Stimulated activated CD4-positive, alpha-beta T cell treated with anti-CD3 and anti-CD28 coated beads, Interleukin-15, amount 100 ng/mL, for 1 hour (primary cell): ENCODE data around the gene UBE2Q2.
"Not testable (repeated sequence)": the region's sequence is repeated elsewhere in the genome, so short reads cannot be mapped to it uniquely, and the experiment has no call there.

Source experiments
- DNase-seq, 2 donors: peaks; one replicate each; pipeline ENCODE4 v3.0.0-alpha.2; 2020; ENCODE audit warnings: low read depth in 1 of 2, low spot score in 1 of 2

Gene UBE2Q2

GRCh38 chr15:75864213-75865059, 21.2 kb downstream of the UBE2Q2 start:
- no peak for DNase-seq

- DNase-seq, result not testable (repeated sequence)
These were observed 22.8 kb downstream of the UBE2Q2 start for GRCh38 chr15:75866045-75866444.

- no peak for DNase-seq
These were observed 23.7 kb downstream of the UBE2Q2 start for GRCh38 chr15:75866916-75867315.

- no peak for DNase-seq
These were observed 24.2 kb downstream of the UBE2Q2 start for GRCh38 chr15:75867449-75867848.

GRCh38 chr15:75868019-75868418, 24.8 kb downstream of the UBE2Q2 start:
- DNase-seq, result no peak

GRCh38 chr15:75869446-75869845, 26.2 kb downstream of the UBE2Q2 start:
- DNase-seq, result no peak

- DNase-seq, result not testable (repeated sequence)
These were observed 28.3 kb downstream of the UBE2Q2 start for GRCh38 chr15:75871589-75871988.

GRCh38 chr15:75872403-75872990, 29.2 kb downstream of the UBE2Q2 start:
- no peak for DNase-seq

GRCh38 chr15:75884041-75884440, 40.8 kb downstream of the UBE2Q2 start:
- no peak for DNase-seq

GRCh38 chr15:75887178-75887577, 43.9 kb downstream of the UBE2Q2 start:
- DNase-seq, result no peak

- no peak for DNase-seq
These were observed 48.6 kb downstream of the UBE2Q2 start for GRCh38 chr15:75891895-75892294.

- DNase-seq, result no peak
These were observed 52.5 kb downstream of the UBE2Q2 start for GRCh38 chr15:75895731-75896130.

- DNase-seq, result no peak
These were observed 57.3 kb downstream of the UBE2Q2 start for GRCh38 chr15:75900577-75900976.

- no peak for DNase-seq
These were observed 58.9 kb downstream of the UBE2Q2 start for GRCh38 chr15:75902129-75902557.

- peak; percentile 75 to 87 for DNase-seq
These were observed 60.3 kb downstream of the UBE2Q2 start, which contains the start of gene FBXO22 for GRCh38 chr15:75903331-75904239. TSS of gene FBXO22 (plus strand) at chr15:75903878. CDS start at chr15:75903964, 86 bp downstream.

- DNase-seq, result no peak
These were observed 62.0 kb downstream of the UBE2Q2 start for GRCh38 chr15:75905231-75905630.

- DNase-seq, result not testable (repeated sequence)
These were observed 67.1 kb downstream of the UBE2Q2 start for GRCh38 chr15:75910355-75910754.

GRCh38 chr15:75916978-75917377, 73.7 kb downstream of the UBE2Q2 start:
- no peak for DNase-seq

GRCh38 chr15:75918135-75918534, 74.9 kb downstream of the UBE2Q2 start:
- no peak for DNase-seq

GRCh38 chr15:75920079-75920478, 76.8 kb downstream of the UBE2Q2 start:
- no peak for DNase-seq
